CD8-positive, alpha-beta memory T cell (primary cell): ENCODE data around the gene BEGAIN. TPM values are rescaled to one million over a fixed set of nuclear protein-coding genes. Genes with fewer than 3 reads are reported as not detected.
A peak's percentile ranks its signal among the peaks of the same experiment; 100 is the strongest.

ENCODE experiments used
- CTCF ChIA-PET: fragments of 350-600 bp; sonication (Branson Sonifier 250); formaldehyde crosslinking; loops from one replicate; lab custom pipeline; 2021; ENCODE audit warnings: antibody characterized with exemption; lab: Charles Lee
- POLR2A ChIA-PET: fragments of 350-600 bp; sonication (Branson Sonifier 250); formaldehyde crosslinking; loops from one replicate; lab custom pipeline; 2021; ENCODE audit warnings: antibody characterized with exemption; lab: Charles Lee
- DNase-seq, 5 donors: peaks; one replicate each; pipeline versions ENCODE4 v3.0.0 to v3.0.0-alpha.2; 2020 to 2022; ENCODE audit warnings: mixed read lengths in 1 of 5
- H3K27ac ChIP-seq: one replicate; pipeline ENCODE4 v1.7.0; 2013; ENCODE audit warnings: low read depth, mild to moderate bottlenecking, low read length, moderate library complexity
- H3K27me3 ChIP-seq: 2 replicates; pipeline ENCODE4 v1.7.0; 2013; ENCODE audit warnings: low read length, mild to moderate bottlenecking; ENCODE audit not compliant: insufficient read depth, poor library complexity, severe bottlenecking
- H3K36me3 ChIP-seq: 2 replicates; pipeline ENCODE4 v1.7.0; 2013; ENCODE audit warnings: mild to moderate bottlenecking, low read length, moderate library complexity; ENCODE audit not compliant: insufficient read depth
- H3K4me1 ChIP-seq: 2 replicates; pipeline ENCODE4 v1.7.0; 2013; ENCODE audit warnings: mild to moderate bottlenecking, low read length, moderate library complexity; ENCODE audit not compliant: insufficient read depth
- H3K4me3 ChIP-seq: 2 replicates; pipeline ENCODE4 v1.7.0; 2013; ENCODE audit warnings: mild to moderate bottlenecking, low read length
- H3K9me3 ChIP-seq: 2 replicates; pipeline ENCODE4 v1.7.0; 2013; ENCODE audit warnings: mild to moderate bottlenecking, low read length
- H3K27ac Mint-ChIP-seq, 8 donors: one replicate each; pipeline ENCODE4 v1.8.0; 2020 to 2021; ENCODE audit warnings: mixed read lengths in 8 of 8, mild to moderate bottlenecking in 6 of 8, inconsistent platforms in 3 of 8, moderate library complexity in 3 of 8
- H3K27me3 Mint-ChIP-seq, 2 donors: one replicate each; pipeline ENCODE4 v1.8.0; 2020 to 2021; ENCODE audit warnings: mixed read lengths in 2 of 2, mild to moderate bottlenecking in 1 of 2, moderate library complexity in 1 of 2
- H3K36me3 Mint-ChIP-seq, 3 donors: one replicate each; pipeline ENCODE4 v1.8.0; 2020 to 2021; ENCODE audit warnings: mixed read lengths in 3 of 3, inconsistent platforms in 1 of 3, mild to moderate bottlenecking in 1 of 3
- H3K4me1 Mint-ChIP-seq, 3 donors: one replicate each; pipeline ENCODE4 v1.8.0; 2020 to 2021; ENCODE audit warnings: mixed read lengths in 3 of 3, inconsistent platforms in 1 of 3, mild to moderate bottlenecking in 1 of 3
- H3K4me3 Mint-ChIP-seq, 7 donors: one replicate each; pipeline ENCODE4 v1.8.0; 2020 to 2021; ENCODE audit warnings: mixed read lengths in 7 of 7, mild to moderate bottlenecking in 6 of 7, moderate library complexity in 4 of 7, inconsistent platforms in 2 of 7
- H3K9me3 Mint-ChIP-seq, 5 donors: one replicate each; pipeline ENCODE4 v1.8.0; 2020 to 2022; ENCODE audit warnings: mixed read lengths in 5 of 5, mild to moderate bottlenecking in 3 of 5, moderate library complexity in 2 of 5, inconsistent platforms in 1 of 5
- polyA plus RNA-seq: library from polyadenylated mRNA; unstranded; fragments of 300-500 nt; fragmentation: Illumina TruSeq; gene quantifications from one replicate; pipeline ENCODE4 v1.2.3, GENCODE V29; 2021
- total RNA-seq, 2 experiments: library from RNA; stranded (reverse); gene quantifications; one replicate each; pipeline ENCODE4 v1.2.3, GENCODE V29; 2021

BEGAIN gene
- total and polyA plus RNA-seq, 3 experiments from 2014 or later, result 0.26 to 2.4 (median 2.4) TPM

DNA sequence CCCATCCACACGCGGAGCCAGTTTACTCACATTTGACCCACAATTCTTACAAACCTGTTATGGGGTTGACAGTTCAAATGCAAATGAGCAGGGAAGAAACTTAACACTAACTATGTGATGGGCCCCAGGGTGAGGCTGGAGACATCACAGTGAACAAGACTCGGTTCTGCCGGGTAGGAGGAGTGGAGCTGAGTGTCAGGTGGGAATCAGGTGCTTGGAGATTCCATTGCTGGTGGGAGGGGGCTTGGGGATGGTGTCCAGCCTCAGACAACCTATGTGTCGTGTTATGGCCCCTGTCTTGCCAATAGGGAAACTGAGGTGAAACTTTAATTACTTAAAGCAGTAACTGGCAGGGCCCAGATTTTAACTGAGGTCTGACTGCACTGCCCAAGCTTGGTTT lies 41.9 kb downstream of the BEGAIN start:
- H3K27ac ChIP-seq, result no peak overlapping the region
- CTCF ChIA-PET, result interaction anchor here (1.1 to 2.9 kb wide), 2 partner anchors 101 to 160 kb away, joined by 4 to 18 read pairs; no protein-coding TSS in a partner anchor
- peak overlapping the region in 6 of 8 donors; percentile 54 to 88 (median 72) for H3K27ac Mint-ChIP-seq

DNA sequence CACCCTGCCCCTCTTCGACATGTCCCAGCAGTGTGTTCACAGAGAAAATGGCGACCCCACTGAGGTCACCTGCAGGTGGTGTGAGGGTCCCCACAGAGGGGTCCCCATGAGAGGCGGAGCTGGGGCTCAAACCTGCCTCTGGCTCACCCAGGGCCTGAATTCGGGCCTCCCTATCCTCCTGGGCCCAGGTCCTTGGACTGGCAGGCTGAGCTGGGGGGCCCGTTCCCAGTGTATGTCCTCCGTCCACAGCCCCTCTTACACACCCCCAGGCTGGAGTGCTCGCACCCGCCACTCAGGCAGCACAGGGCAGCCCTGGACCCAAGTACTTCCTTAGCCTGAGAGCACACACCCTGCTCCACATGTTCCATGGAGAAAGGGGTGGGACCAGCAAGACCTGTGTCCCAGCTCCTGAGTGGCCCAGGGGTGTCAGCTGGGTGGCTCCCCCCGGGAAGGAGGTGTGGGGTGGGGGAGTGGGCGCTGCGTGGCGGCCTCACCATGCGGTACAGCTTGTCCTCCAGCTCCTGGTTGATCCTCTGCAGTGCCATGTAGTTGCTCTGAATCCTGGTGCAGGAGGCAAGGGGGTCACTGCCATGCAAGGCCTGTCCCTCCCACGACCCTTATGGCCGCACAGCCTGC lies 42.6 kb downstream of the BEGAIN start:
- Histone ChIP-seq H3K9me3 (no peaks in the 10 kb centered on the region), H3K36me3 (no peaks in the 10 kb centered on the region), H3K27me3 (no peaks in the 10 kb centered on the region), H3K4me1 (peaks cover 29% of the 10 kb centered on the region), H3K27ac (no peak overlapping the region), H3K4me3 (no peak overlapping the region)
- no peak for DNase-seq
- H3K27ac Mint-ChIP-seq, result peak overlapping the region in 2 of 8 donors; percentile 42 to 76
- H3K4me3 Mint-ChIP-seq, result peak overlapping the region in 3 of 7 donors; percentile 29 to 70 (median 43)
- no peaks in the 10 kb centered on the region for H3K36me3 Mint-ChIP-seq
- peaks cover 0 to 2% (median 0%) of the 10 kb centered on the region in 5 donors for H3K9me3 Mint-ChIP-seq
- H3K27me3 Mint-ChIP-seq, result peaks cover 0 to 5% of the 10 kb centered on the region in 2 donors
- ChIA-PET CTCF (interaction anchor here (1.6 kb wide), 1 partner anchor 101 kb away, joined by 6 read pairs; no protein-coding TSS in a partner anchor), POLR2A (no interaction called here)
- H3K4me1 Mint-ChIP-seq, result peaks cover 21 to 42% (median 30%) of the 10 kb centered on the region in 3 donors

More for the DNA sequence above, 41.9 kb downstream of the BEGAIN start:
- no peaks in the 10 kb centered on the region for H3K36me3 Mint-ChIP-seq
- H3K4me1 Mint-ChIP-seq, result peaks cover 21 to 42% (median 30%) of the 10 kb centered on the region in 3 donors
- H3K9me3 Mint-ChIP-seq, result peaks cover 0 to 2% (median 0%) of the 10 kb centered on the region in 5 donors
- Histone ChIP-seq H3K4me3 (no peak overlapping the region), H3K9me3 (no peaks in the 10 kb centered on the region), H3K27me3 (no peaks in the 10 kb centered on the region), H3K36me3 (no peaks in the 10 kb centered on the region), H3K4me1 (peaks cover 29% of the 10 kb centered on the region)
- POLR2A ChIA-PET, result interaction anchor here (1.2 kb wide), 1 partner anchor 99 kb away, joined by 6 read pairs; no protein-coding TSS in a partner anchor
- no peak for DNase-seq
- H3K27me3 Mint-ChIP-seq, result peaks cover 0 to 5% of the 10 kb centered on the region in 2 donors
- H3K4me3 Mint-ChIP-seq, result peak overlapping the region; percentile 22 to 77 (median 47)

DNA sequence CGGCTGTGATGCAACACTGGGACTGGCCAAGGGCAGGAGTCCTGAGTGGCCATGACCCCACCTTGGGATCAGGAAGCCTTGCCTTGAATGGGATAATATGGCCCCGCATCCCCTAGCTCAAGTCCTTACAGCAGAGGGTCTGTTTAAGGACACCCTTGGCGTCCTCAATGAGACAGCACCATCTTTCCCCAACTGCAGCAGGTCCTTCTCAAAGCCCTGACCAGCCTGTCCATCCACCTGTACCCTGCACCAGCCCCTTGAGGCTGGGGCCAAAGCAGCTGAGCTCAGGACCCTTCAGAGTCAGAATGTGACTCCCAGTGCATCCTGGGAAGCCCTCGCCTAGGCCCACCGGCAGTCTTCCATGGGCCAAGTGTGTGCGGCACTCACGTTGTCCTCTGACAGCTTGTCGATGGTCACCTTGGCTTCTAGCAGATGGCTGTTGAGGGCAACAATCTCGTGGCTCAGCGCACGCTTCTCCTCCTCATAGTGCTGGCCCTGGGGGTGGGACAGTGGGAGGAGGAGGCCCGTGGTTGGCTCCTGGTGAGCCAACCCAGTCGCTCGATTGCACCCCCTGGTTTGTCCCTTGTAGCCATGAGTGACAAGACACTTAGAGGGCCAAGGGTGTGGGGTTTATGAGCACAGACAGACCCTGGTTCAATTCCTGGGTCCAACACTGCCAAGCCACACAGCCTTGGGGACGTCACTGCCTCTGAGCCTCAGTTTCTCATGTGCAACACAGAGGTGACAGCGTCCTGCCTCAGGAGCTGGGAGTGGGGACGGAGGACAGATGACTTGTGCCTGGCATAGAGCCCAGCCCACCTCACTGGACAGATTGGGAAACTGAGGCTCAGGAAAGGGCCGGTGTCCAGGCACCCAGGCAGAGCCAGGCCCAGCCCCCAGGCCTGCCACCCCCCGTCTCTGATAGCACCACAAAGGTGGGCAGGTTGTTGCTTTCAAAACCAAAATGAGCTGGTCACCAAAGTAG lies 43.5 kb downstream of the BEGAIN start:
- no peak overlapping the region for H3K27ac Mint-ChIP-seq
- H3K9me3 ChIP-seq, result no peaks in the 10 kb centered on the region

DNA sequence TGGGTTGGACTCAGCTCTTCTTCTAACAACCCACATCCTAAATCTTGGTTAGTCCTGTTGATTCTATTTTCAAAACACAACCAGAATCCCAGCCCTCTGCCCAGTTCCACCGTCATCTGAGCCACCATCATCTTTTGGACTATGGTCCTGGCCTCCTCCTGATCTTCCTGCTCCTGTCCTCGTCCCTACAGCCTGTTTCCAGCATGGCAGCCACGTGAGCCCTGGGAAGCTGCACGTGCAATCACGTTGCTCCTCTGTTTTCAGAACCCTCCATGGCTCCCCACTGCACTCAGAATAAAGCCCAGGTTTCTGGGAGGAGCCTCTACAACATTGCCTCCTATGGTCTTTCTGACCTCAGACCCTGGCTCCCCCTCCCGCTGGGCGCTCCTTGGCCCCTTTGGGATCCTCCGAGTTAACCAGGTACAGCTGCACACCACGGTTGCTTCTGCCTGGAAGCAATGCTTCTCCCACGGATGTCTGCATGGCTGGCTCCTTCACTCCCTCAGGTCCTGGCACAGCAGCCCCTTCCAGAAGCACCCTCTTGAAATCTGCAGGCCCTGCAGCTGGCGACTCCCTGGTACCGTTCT lies 44.5 kb downstream of the BEGAIN start:
- Histone ChIP-seq H3K27me3 (no peaks in the 10 kb centered on the region), H3K4me1 (peaks cover 14% of the 10 kb centered on the region), H3K9me3 (no peaks in the 10 kb centered on the region), H3K36me3 (no peaks in the 10 kb centered on the region), H3K4me3 (no peak overlapping the region), H3K27ac (no peak overlapping the region)
- ChIA-PET CTCF (interaction anchor here (0.9 kb wide), 1 partner anchor 103 kb away, joined by 3 read pairs; no protein-coding TSS in a partner anchor), POLR2A (no interaction called here)
- peaks cover 0 to 2% (median 0%) of the 10 kb centered on the region in 5 donors for H3K9me3 Mint-ChIP-seq
- no peak overlapping the region for H3K4me3 Mint-ChIP-seq
- DNase-seq, result no peak
- H3K36me3 Mint-ChIP-seq, result no peaks in the 10 kb centered on the region
- peak overlapping the region in 2 of 8 donors; percentile 51 to 96 for H3K27ac Mint-ChIP-seq
- H3K4me1 Mint-ChIP-seq, result peaks cover 10 to 23% (median 15%) of the 10 kb centered on the region in 3 donors
- peaks cover 0 to 4% of the 10 kb centered on the region in 2 donors for H3K27me3 Mint-ChIP-seq

More for the DNA sequence above, 43.5 kb downstream of the BEGAIN start:
- ChIA-PET POLR2A (no interaction called here), CTCF (interaction anchor here (1.6 kb wide), 1 partner anchor 102 kb away, joined by 6 read pairs; no protein-coding TSS in a partner anchor)
- Histone ChIP-seq H3K27me3 (no peaks in the 10 kb centered on the region), H3K4me1 (peaks cover 24% of the 10 kb centered on the region), H3K4me3 (no peak overlapping the region), H3K36me3 (no peaks in the 10 kb centered on the region), H3K27ac (no peak overlapping the region)
- Mint-ChIP-seq H3K4me3 (no peak overlapping the region), H3K4me1 (peaks cover 21 to 34% (median 25%) of the 10 kb centered on the region in 3 donors), H3K36me3 (no peaks in the 10 kb centered on the region), H3K27me3 (peaks cover 0 to 5% of the 10 kb centered on the region in 2 donors), H3K9me3 (peaks cover 0 to 2% (median 0%) of the 10 kb centered on the region in 5 donors)
- DNase-seq, result no peak

DNA sequence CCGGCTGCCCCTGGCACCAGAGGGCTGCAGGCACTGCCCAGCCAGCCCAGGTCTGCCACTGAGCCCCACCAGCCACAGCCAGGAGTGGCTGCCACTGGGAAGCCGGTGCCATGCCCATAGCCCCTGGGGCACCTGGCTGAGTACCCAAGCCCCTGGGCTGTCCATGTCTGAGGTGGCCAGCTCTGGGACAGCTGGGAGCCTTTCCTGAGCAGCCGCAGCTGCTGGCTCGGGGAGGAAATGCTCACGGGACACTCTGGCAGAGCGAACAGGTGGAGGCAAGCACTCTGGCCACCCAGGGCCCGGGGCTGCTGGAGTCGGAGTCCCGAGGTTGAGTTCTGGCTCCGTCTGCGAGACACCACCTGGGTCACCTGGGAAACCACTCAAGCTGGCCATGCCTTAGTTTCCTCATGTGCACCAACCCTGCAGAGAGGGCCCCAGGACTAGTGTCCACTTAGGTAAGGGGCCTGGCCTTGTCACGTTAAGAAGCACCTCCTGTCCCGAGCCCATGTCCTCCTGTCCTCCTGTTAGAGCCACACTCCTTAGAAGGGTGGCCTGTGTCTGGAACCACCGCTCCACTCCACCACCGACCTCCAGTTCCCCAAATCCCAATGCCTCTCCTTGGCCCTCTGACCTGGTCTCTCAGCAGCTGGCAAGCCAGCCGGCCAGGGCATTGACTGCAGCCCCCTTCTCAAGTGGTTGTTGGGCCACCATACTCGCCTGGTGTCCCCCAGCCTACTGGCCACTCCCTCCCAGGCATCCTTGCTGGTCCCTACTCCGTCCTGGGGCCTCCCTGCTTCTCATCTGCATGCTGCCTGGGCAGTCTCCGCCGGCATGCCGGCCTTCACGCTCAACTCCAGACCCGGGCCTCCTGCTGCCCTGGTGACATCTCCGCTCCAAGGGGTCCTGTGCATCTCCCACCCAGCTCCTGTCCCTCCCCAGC lies 45.3 kb downstream of the BEGAIN start:
- no peak overlapping the region for H3K27ac ChIP-seq
- DNase-seq, result peak in 1 of 5 donors; percentile 43
- Mint-ChIP-seq H3K4me3 (no peak overlapping the region), H3K4me1 (peaks cover 2 to 15% (median 7%) of the 10 kb centered on the region in 3 donors), H3K27me3 (peaks cover 0 to 1% of the 10 kb centered on the region in 2 donors), H3K36me3 (no peaks in the 10 kb centered on the region), H3K9me3 (peaks cover 0 to 2% (median 0%) of the 10 kb centered on the region in 5 donors), H3K27ac (peak overlapping the region in 2 of 8 donors; percentile 27 to 96)
- no peaks in the 10 kb centered on the region for H3K9me3 ChIP-seq
- no peak overlapping the region for H3K4me3 ChIP-seq
- CTCF ChIA-PET, result interaction anchor here (0.9 kb wide), 1 partner anchor 104 kb away, joined by 3 read pairs; no protein-coding TSS in a partner anchor
- H3K27me3 ChIP-seq, result no peaks in the 10 kb centered on the region
- peaks cover 6% of the 10 kb centered on the region for H3K4me1 ChIP-seq
- H3K36me3 ChIP-seq, result no peaks in the 10 kb centered on the region
- POLR2A ChIA-PET, result no interaction called here

DNA sequence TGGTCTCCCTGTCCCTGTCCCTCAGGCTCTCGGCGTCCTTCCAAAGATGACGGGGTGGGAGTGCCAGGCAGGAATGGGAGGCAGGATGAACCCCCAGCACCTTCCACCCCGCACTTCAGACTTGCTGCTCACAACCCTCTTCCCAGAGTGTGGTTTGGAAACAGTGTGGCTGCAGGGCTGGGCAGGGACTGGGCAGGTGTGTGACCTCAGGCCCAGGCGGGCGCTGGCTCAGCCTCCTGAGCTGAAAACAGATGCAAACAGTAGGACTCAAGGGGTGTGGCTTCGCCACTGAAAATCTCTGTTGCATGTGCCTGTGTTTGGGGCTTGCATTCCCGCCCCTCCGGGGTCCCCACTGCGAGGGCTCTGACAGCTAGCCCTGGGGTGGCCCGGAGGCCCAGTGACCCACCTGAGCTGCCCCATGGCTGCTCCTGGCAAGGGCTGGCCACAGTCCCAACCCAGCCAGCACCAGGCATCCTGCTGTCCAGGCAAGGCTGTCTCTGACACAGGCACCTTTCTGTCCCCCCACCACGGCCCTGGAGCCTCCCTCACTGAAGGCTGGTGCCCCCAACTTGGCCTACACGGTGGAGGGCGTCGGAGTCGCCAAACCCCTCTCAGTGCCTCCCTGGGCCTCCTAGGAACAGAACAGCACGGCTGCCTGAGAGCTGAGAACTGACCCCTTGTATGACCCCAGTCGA lies 46.1 kb downstream of the BEGAIN start:
- Histone ChIP-seq H3K36me3 (no peaks in the 10 kb centered on the region), H3K27me3 (no peaks in the 10 kb centered on the region), H3K4me1 (peaks cover 3% of the 10 kb centered on the region), H3K4me3 (no peak overlapping the region), H3K27ac (no peak overlapping the region), H3K9me3 (no peaks in the 10 kb centered on the region)
- Mint-ChIP-seq H3K27me3 (no peaks in the 10 kb centered on the region), H3K27ac (peak overlapping the region in 1 of 8 donors; percentile 41), H3K36me3 (peaks cover 0 to 1% (median 0%) of the 10 kb centered on the region in 3 donors), H3K9me3 (peaks cover 0 to 2% (median 0%) of the 10 kb centered on the region in 5 donors), H3K4me3 (no peak overlapping the region), H3K4me1 (peaks cover 0 to 9% (median 2%) of the 10 kb centered on the region in 3 donors)
- DNase-seq, result peak in 1 of 5 donors; percentile 29
- CTCF ChIA-PET, result no interaction called here
- POLR2A ChIA-PET, result no interaction called here
